Suprapubic skin (tissue), 2 donors: ENCODE results near the gene ANK3.

ENCODE experiments used
- EP300 ChIP-seq: sonication (generic); formaldehyde crosslinking; IDR thresholded peaks from one replicate; pipeline ENCODE4 v1.6.1; 2017; ENCODE audit warnings: antibody characterized with exemption
- POLR2A ChIP-seq, 2 donors: fragments of 450-650 bp; IDR thresholded peaks; one replicate each; pipeline ENCODE4 v1.6.1; 2017; ENCODE audit warnings: antibody characterized with exemption in 2 of 2, mild to moderate bottlenecking in 2 of 2, moderate library complexity in 2 of 2

DNA sequence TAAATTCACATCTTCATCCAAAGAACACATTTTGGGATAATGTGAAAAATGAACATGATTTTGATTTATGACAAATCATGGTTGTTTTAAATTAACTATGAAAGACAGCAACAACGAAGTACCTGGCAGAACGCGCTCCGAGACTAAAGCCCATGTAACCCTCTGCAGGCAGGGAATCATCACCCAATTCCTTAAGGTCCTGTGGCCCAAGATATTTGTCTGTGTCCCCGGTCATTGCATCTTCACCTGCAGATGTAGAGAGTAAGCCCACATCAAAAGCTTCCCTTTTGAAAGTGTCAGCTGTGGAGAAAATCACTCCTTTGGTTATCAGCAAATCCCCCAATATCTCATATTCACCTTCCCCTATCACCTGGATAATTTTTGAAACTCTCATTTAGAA, 250.8 kb downstream of the ANK3 start:
- TF ChIP-seq POLR2A (IDR thresholded peaks at IDR 0.05) (no peak), EP300 (no peak)
